Heart left ventricle (tissue), 13 donors: ENCODE measurements around the gene SIGLEC12.

Source experiments
- CTCF ChIP-seq, 12 donors: fragments of 200-600 bp; sonication (generic) in 4 of 12; IDR thresholded peaks; one replicate each; pipeline versions ENCODE4 v1.5.0 to v1.8.0; 2018 to 2022; ENCODE audit warnings: antibody characterized with exemption in 12 of 12, mild to moderate bottlenecking in 5 of 12
- POLR2A ChIP-seq, 2 donors: fragments of 450-650 bp; IDR thresholded peaks; one replicate each; pipeline ENCODE4 v1.6.1; 2017; ENCODE audit warnings: antibody characterized with exemption in 2 of 2, mild to moderate bottlenecking in 2 of 2, moderate library complexity in 2 of 2
- donor health status: ischemic (EF 13 %, LVEDD 7.1; RV severe dilation, severe dysfunction).
- donor health status: DM: no; HTN: yes; CAD: no.
- donor health status: DM: no; HTN: no; CAD: no.
- donor health status: ischemic (EF 25% LVEDD 6.9; RV normal size, moderate dysfunction).
- donor health status: ischemic (EF 25% LVEDD 5.7; RV mildly dilated, moderate dysfunction).
- donor health status: ischemic (EF 35%, LVEDD 5.7; RV mildly dilated, moderate dysfunction).
- donor health status: nonischemic (EF 11% LVEDD 7.7; RV severe dilation, severe dysfunction).
- donor health status: DM: yes; HTN: yes; CAD: no.
- donor health status: PGD.
- donor health status: ischemic (EF 29% LVEDD 5.4; RV normal size, mild dysfunction).
- donor health status: nonischemic (EF 23%, LVEDD 6.1; RV moderate dilation, normal function).

GRCh38 chr19:51547397-51548212, 46.0 kb upstream of the SIGLEC12 start:
- no peak for TF ChIP-seq CTCF (IDR thresholded peaks at IDR 0.05)
- no peak for TF ChIP-seq POLR2A (IDR thresholded peaks at IDR 0.05)
